ENCODE data around the gene DNHD1.

DNA sequence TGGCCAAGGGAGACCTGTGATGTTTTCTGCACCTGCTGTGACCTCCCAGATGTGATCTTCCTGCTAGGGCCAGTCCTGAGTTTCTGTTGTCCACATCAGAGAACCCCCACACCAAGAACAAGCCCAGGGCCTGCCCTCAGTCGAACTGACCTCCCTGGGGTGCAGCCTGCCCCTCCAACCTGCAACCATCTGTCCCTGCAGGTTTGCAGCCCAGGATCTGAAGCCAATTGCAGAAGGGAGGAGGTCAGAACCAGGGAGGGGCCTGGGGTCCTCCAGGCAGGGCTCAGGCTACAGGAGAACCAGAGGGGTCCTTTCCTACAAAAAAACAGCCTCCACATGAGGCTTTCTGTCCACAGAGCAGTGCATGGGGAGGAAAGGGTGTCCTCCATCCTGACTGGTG is 24.1 kb upstream of the DNHD1 start:
- TF ChIP-seq NFRKB (IDR thresholded peaks at IDR 0.05) (no peak), ELF4 (IDR thresholded peaks at IDR 0.05) (no peak), TARDBP (IDR thresholded peaks at IDR 0.05) (no peak), LEF1 (IDR thresholded peaks at IDR 0.05; ENCODE audit: borderline replicate concordance) (no peak)

Measured in HEK293T (cell line).